Measurements from ENCODE around the gene SBF1.

GRCh38 chr22:50425179-50425916 is 49.5 kb downstream of the SBF1 start:
- TF ChIP-seq PATZ1 (CRISPR knock-in tag; IDR thresholded peaks at IDR 0.05; ENCODE audit: borderline replicate concordance) (no peak), TCF4 (CRISPR knock-in tag; IDR thresholded peaks at IDR 0.05; ENCODE audit: borderline replicate concordance) (no peak), ARNTL (CRISPR knock-in tag; IDR thresholded peaks at IDR 0.05; ENCODE audit: borderline replicate concordance, low read depth) (no peak), PPARA (CRISPR knock-in tag; IDR thresholded peaks at IDR 0.05; ENCODE audit: borderline replicate concordance) (no peak), ZFP3 (CRISPR knock-in tag; IDR thresholded peaks at IDR 0.05) (no peak), CREB5 (CRISPR knock-in tag; IDR thresholded peaks at IDR 0.05; ENCODE audit: low read depth) (no peak), ZC3H10 (CRISPR knock-in tag; IDR thresholded peaks at IDR 0.05) (no peak), ZNF565 (CRISPR knock-in tag; conservative IDR thresholded peaks at IDR 0.05; ENCODE audit: low read depth) (no peak), GLIS3 (CRISPR knock-in tag; IDR thresholded peaks at IDR 0.05) (no peak), ZFP30 (CRISPR knock-in tag; IDR thresholded peaks at IDR 0.05) (no peak), OSR1 (CRISPR knock-in tag; IDR thresholded peaks at IDR 0.05) (no peak), ZNF70 (CRISPR knock-in tag; IDR thresholded peaks at IDR 0.05) (no peak), RARB (CRISPR knock-in tag; IDR thresholded peaks at IDR 0.05) (no peak)

Measured in SK-N-SH treated with all-trans-retinoic acid at 6 μM for 48 hours (cell line).